PC-9 (cell line): Measurements from ENCODE around the gene CCL15.
"Not testable (repeated sequence)": the region's sequence is repeated elsewhere in the genome, so short reads cannot be mapped to it uniquely, and the experiment has no call there.

Source experiments
- EZH2 ChIP-seq: fragments of 200-600 bp; sonication (generic); IDR thresholded peaks from 2 replicates; pipeline ENCODE4 v1.8.0; 2017; ENCODE audit warnings: antibody characterized with exemption, low read depth
- TF ChIP-seq, protein P1 (sequence below): fragments of 200-600 bp; sonication (generic); conservative IDR thresholded peaks from 2 replicates; pipeline ENCODE4 v1.6.1; 2017; ENCODE audit warnings: mixed run types, antibody characterized with exemption, mild to moderate bottlenecking, moderate library complexity

DNA sequence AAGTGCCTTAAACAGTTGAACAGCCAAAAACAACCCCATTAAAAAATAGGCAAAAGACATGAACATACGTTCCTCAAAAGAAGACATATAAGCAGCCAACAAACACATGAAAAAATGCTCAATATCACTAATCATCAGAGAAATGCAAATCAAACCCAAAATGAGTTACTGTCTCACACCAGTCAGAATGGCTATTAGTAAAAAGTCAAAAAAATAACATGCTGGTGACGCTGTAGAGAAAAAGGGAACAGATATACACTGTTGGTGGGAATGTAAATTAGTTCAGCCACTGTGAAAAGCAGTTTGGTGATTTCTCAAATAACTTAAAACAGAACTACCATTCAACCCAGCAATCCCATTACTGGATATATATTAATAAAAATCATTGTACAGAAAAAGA, 6.0 kb downstream of the CCL15 start:
- TF ChIP-seq, protein P1, sequence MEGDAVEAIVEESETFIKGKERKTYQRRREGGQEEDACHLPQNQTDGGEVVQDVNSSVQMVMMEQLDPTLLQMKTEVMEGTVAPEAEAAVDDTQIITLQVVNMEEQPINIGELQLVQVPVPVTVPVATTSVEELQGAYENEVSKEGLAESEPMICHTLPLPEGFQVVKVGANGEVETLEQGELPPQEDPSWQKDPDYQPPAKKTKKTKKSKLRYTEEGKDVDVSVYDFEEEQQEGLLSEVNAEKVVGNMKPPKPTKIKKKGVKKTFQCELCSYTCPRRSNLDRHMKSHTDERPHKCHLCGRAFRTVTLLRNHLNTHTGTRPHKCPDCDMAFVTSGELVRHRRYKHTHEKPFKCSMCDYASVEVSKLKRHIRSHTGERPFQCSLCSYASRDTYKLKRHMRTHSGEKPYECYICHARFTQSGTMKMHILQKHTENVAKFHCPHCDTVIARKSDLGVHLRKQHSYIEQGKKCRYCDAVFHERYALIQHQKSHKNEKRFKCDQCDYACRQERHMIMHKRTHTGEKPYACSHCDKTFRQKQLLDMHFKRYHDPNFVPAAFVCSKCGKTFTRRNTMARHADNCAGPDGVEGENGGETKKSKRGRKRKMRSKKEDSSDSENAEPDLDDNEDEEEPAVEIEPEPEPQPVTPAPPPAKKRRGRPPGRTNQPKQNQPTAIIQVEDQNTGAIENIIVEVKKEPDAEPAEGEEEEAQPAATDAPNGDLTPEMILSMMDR, result not testable (repeated sequence)
- not testable (repeated sequence) for TF ChIP-seq EZH2
